Measurements from ENCODE around the gene CASS4. TPM values are rescaled to one million over a fixed set of nuclear protein-coding genes. Genes with fewer than 3 reads are reported as not detected.

The CASS4 gene
- total RNA-seq, 1 experiment from 2014 or later: 0.28 TPM

- intact Hi-C loops (cut with micrococcal nuclease; ENCODE audit: unreplicated experiment): no loop called here
- TF ChIP-seq EZH2 (IDR thresholded peaks at IDR 0.05; ENCODE audit: borderline replicate concordance, low read depth, low read length, poor library complexity, severe bottlenecking): no peak
- TF ChIP-seq, protein P1, sequence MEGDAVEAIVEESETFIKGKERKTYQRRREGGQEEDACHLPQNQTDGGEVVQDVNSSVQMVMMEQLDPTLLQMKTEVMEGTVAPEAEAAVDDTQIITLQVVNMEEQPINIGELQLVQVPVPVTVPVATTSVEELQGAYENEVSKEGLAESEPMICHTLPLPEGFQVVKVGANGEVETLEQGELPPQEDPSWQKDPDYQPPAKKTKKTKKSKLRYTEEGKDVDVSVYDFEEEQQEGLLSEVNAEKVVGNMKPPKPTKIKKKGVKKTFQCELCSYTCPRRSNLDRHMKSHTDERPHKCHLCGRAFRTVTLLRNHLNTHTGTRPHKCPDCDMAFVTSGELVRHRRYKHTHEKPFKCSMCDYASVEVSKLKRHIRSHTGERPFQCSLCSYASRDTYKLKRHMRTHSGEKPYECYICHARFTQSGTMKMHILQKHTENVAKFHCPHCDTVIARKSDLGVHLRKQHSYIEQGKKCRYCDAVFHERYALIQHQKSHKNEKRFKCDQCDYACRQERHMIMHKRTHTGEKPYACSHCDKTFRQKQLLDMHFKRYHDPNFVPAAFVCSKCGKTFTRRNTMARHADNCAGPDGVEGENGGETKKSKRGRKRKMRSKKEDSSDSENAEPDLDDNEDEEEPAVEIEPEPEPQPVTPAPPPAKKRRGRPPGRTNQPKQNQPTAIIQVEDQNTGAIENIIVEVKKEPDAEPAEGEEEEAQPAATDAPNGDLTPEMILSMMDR (conservative IDR thresholded peaks at IDR 0.05; ENCODE audit: low read depth, low read length): no peak
- Histone ChIP-seq H3K4me1 (ENCODE audit: insufficient read depth, low read length, poor library complexity, severe bottlenecking) (no peaks in the 10 kb centered on the region), H3K4me3 (ENCODE audit: low read depth, low read length, poor library complexity, severe bottlenecking) (no peak overlapping the region), H3K9me3 (ENCODE audit: low read depth, low read length, poor library complexity, severe bottlenecking) (no peaks in the 10 kb centered on the region), H3K27ac (ENCODE audit: low read depth, low read length, poor library complexity, severe bottlenecking) (no peak overlapping the region), H3K27me3 (replicated peaks; ENCODE audit: insufficient read depth, low read depth, low read length, poor library complexity) (no peaks in the 10 kb centered on the region), H3K36me3 (ENCODE audit: insufficient read depth, low read length, poor library complexity, severe bottlenecking) (no peaks in the 10 kb centered on the region)
- no peak for DNase-seq (ENCODE audit: low spot score)
- BruUV-seq (replicated peaks): no TSS peak
- ChIA-PET CTCF (no interaction called here), POLR2A (ENCODE audit: low non-redundant PET) (no interaction called here)
Observed at GRCh38 chr20:56440346-56441007, 28.4 kb downstream of the CASS4 start.

GRCh38 chr20:56442389-56443365 lies 30.6 kb downstream of the CASS4 start:
- H3K27ac ChIP-seq (ENCODE audit: low read depth, low read length, poor library complexity, severe bottlenecking): no peak overlapping the region

More at GRCh38 chr20:56442389-56443365, 30.6 kb downstream of the CASS4 start:
- ChIA-PET CTCF (no interaction called here), POLR2A (ENCODE audit: low non-redundant PET) (no interaction called here)
- Histone ChIP-seq H3K27me3 (replicated peaks; ENCODE audit: insufficient read depth, low read depth, low read length, poor library complexity) (no peaks in the 10 kb centered on the region), H3K9me3 (ENCODE audit: low read depth, low read length, poor library complexity, severe bottlenecking) (no peaks in the 10 kb centered on the region), H3K4me1 (ENCODE audit: insufficient read depth, low read length, poor library complexity, severe bottlenecking) (no peaks in the 10 kb centered on the region), H3K4me3 (ENCODE audit: low read depth, low read length, poor library complexity, severe bottlenecking) (no peak overlapping the region), H3K36me3 (ENCODE audit: insufficient read depth, low read length, poor library complexity, severe bottlenecking) (no peaks in the 10 kb centered on the region)
- no TSS peak for BruUV-seq (replicated peaks)
- TF ChIP-seq, protein P1 (conservative IDR thresholded peaks at IDR 0.05; ENCODE audit: low read depth, low read length): no peak
- no peak for TF ChIP-seq EZH2 (IDR thresholded peaks at IDR 0.05; ENCODE audit: borderline replicate concordance, low read depth, low read length, poor library complexity, severe bottlenecking)
- intact Hi-C loops (cut with micrococcal nuclease; ENCODE audit: unreplicated experiment): no loop called here
- DNase-seq (ENCODE audit: low spot score): no peak
